Bone marrow (tissue), 2 donors: ENCODE results near the gene TRAF3IP1.
"Not testable (repeated sequence)": the region's sequence is repeated elsewhere in the genome, so short reads cannot be mapped to it uniquely, and the experiment has no call there.

Experiments
- DNase-seq, 2 donors: peaks; one replicate each; lab custom pipeline; 2025; lab: John Stamatoyannopoulos, UW

The TRAF3IP1 gene

GRCh38 chr2:238320246-238320647, at the start of gene TRAF3IP1:
TRAF3IP1 (plus strand) TSS chr2:238320518; CDS start chr2:238320663, 145 bp downstream.
- DNase-seq: peak; percentile 55 to 59

DNA sequence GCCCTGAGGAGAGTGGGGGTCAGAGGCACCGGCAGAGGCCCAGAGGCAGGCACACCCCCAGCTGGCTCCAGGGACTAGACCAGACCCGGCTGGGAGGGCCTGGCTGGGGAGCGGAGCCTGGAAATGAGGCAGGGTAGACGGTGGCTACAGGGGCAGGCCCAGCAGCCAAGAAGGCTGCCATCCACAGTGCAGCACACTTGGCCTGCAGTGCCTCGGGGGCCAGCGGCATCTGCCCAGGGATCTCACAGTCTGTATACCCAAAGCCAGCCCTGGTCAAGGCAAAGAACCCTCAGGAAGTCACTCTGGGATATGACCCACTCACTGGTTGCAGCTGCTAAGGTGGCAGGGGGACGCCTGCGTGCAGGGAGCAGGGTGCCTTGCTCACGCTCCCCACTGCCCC, 49.7 kb upstream of the TRAF3IP1 start:
- DNase-seq: no peak

DNA sequence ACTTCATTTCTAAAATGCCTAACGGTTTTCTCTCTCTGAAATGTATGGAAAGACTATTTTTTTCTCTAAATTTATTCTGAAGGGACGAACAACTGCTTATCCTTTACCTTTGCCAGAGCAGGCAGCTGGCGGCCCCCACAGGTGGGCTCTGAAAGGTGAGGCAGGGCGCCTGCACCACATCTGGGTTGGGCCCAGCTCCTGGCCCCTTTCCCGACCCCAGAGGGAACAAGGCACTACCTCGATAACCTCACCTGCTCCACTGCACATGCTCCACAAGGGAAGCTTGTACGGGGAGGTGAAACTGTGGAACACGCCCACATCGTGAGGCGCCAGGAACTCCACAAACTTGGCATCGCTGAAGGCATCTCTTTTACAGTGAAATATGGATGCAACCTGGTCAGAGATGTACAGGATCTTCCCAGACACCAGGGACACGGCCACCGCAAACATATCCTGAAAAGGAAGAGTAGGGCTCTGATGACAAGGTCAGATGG, 49.2 kb upstream of the TRAF3IP1 start:
- DNase-seq: no peak

DNA sequence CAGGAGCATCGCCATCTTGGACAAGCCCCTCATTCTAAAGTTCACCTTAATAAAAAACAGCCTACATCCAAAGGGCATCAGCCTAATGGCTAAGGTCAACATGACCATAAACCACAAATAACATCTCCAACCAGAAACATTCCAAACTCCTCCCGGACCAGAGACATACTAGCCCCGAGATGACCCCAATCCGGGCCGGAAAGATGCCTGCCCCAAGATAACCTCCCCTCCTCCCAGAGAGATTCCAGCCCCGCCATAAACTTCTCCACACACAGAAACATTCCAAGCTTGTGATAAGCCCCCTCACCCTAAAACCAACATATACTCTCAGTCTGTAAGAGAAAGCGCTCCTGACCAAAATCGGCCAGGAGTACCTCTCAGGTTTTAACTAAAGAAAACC, 48.6 kb upstream of the TRAF3IP1 start:
- DNase-seq: not testable (repeated sequence)

GRCh38 chr2:238272156-238272555, 48.2 kb upstream of the TRAF3IP1 start:
- DNase-seq: no peak

GRCh38 chr2:238273433-238273832, 46.9 kb upstream of the TRAF3IP1 start:
- not testable (repeated sequence) for DNase-seq

- DNase-seq: no peak
These were observed 46.0 kb upstream of the TRAF3IP1 start for GRCh38 chr2:238274152-238274865.

GRCh38 chr2:238277695-238278094, 42.6 kb upstream of the TRAF3IP1 start:
- DNase-seq: no peak

DNA sequence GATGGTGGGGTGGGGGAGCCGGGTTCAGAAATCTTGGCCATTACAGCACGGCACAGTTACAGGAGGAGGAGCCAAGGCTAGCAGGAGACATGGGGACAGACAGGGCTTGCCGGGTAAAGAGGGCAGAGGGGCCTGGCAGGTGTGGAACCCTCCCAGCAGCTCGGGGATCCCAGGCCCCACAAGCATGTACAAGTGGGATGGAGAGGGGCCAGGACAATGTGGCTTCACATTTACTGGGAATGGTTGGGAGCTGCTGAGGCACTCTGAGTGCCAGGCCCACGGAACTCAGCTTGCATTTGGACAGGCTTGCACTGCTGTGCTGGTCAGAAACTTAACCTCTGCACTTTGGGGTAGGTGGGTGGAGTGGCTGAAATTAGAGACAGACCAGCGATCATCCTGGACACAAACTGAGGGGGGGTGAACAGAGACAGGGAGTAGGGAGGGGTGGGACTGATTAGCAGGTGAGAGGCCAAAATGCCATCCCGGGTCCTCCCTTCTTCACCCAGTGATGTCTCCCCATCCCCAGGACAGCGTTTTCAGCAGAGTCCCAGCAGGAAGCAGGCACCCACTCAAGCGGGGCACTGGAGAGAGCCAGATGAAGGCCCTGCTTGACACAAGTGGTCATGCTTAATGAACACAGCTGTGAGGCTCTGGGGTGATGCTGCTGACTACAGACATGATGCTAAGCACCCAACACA, 41.5 kb upstream of the TRAF3IP1 start:
- no peak for DNase-seq

DNA sequence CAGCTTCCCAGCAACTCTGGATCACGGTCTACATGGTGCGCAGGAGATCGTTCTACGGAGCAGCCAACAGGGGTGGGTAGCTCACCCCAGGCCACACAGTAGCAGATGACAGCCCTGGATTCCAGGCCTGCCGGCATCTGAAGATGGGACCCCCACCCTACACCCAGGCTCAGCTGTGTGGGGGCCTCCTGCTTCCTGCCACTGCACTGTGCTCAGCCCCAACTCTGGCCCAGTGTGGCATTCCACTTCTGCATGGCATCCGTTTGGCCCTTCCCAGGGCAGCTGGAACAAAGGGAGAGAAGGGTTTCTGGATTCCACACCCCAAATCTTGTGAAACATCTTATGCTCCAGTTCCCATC, 41.0 kb upstream of the TRAF3IP1 start:
- DNase-seq: no peak

DNA sequence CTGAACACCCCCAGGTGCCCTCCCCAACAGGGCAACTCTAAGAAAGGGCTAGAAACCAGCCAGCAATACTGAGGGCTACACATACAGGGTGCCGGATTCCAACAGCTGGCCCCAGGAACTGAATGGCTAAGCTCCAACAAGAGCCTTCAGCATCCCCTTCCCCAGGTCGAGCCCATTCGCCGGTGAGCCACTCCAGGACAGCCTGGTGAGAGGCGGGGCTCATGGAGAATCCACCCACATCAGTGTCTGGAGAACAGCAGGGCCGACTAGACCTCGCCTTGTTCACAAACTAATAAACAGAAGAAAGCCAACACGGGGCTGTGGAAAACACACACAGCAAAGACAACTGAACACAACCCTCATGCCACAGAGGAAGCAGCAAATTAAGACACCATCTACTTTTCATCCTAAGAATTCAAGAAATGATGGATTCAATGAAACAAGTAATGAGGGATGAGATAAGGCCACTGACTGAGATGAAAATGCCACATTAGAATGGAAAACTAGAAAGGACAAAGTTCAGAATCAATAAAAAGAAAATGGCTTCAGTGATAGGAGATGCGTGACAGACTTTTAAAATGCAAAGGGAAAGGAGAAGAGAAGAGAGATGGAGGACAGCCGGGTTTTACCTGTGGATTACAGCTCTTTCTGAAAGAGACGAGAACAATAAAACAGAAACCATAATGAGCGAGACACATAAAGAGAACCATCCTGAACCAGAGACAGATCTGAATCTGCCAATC, 40.1 kb upstream of the TRAF3IP1 start:
- no peak for DNase-seq

GRCh38 chr2:238281826-238282480, 38.4 kb upstream of the TRAF3IP1 start:
- no peak for DNase-seq

DNA sequence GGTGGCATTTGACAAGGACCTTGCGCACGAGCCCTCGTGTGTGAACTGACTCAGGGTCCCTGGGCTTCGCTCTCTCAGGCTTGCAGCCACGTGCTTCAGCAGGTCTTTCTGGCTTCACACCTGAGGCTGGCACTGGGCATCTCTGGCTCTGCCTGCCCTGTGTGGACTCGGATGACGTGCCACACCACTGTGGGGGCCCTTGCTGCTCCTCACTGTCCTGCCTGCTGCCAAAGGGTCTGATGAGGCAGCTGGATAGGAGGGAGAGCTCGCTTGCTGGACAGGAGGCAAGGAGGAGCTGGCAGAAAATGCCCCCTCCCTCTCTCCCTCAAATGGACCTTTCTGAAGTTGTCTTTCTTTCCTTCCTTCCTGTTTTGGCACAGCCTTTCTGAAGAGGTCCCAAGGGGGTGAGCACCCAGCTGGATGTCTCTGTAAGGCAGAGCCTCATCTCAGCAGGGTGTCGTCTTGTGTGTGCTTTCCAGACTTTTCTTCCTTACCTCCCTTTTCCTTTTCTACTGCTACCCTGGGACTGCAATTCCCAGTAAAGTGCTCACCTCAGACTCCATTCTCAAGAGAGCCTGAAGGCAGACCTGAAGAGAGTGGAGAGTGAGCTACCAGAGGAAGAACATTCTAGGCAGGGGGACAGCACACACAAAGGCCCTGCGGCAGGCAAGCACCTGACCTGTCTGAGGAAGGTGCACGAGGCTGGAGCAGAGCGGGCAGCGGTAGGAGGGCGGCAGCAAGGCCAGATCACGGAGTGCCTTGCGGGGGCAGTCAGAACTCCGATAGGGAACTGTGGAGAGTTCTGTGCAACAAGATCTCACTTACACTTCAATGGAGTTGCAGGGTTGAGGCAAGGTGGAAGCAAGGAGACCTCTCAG, 37.2 kb upstream of the TRAF3IP1 start:
- no peak for DNase-seq

GRCh38 chr2:238284802-238285515, 35.4 kb upstream of the TRAF3IP1 start:
- DNase-seq: no peak

DNA sequence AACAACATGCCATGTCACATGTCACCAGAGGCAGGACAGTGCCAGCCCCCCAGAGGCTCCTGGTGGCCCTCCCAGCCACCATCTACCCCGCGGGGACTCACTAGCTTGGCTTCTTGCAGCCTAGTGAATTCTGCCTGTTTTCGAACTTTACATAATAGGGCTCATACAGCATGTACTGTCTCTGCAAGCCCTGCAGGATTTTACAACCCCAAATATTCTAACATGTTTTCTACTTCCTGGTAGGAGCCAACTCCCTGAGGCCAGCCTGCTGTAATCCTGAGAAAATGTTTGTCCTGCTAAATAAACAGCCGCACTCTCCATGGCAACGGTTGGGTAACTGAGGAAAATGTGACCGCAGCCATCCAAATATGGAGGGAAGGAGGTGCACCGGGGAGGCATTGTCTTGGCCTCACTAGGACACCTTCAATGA, 34.6 kb upstream of the TRAF3IP1 start:
- DNase-seq: no peak

DNA sequence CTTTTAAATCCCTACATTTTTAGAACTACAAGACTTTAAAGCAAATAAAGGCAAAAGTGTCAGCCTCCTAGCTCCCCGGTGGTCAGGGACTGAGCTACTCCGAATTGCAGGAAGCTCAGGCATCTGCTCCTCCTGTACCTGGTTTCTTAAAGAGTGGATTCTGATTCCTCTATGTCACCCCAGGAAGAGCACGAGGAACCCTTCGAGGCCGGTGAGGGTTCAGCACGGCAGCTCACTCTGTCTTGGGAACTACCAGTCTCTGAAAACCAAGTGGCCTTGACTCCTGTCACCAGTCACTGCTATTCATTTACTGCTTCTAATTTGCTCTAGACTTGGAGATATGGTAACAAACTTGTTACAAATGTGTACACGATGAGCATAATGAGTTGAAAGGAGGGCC, 34.2 kb upstream of the TRAF3IP1 start:
- no peak for DNase-seq

DNA sequence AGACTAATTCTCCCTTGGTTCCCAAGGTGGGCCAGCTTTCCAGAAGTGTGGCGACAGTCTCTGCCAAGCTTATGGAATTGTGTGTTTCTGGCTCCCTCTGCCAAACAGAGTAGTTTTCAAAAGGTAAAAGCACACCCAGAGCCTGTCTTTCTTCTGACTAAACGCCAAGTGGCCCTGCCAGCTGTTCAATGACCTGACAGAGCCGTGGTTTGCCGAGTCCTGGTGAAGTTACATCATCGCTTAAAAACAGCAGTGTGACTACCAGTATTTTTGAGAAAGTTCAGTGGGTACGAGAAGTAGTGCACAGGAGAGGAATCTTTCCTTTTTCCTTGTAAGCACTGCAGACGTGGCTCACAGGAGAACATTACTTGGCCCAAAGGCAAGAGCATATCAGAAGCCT, 33.8 kb upstream of the TRAF3IP1 start:
- DNase-seq: no peak

GRCh38 chr2:238286987-238287736, 33.2 kb upstream of the TRAF3IP1 start:
- DNase-seq: no peak

GRCh38 chr2:238287737-238288649, 32.3 kb upstream of the TRAF3IP1 start, which contains the start of gene PER2:
PER2 (minus strand) TSS chr2:238288610; CDS start chr2:238277936, 10,674 bp downstream.
- peak; percentile 64 to 76 for DNase-seq
